K562 (cell line): Measurements from ENCODE around the gene TOM1L1. TPM values are rescaled to one million over a fixed set of nuclear protein-coding genes. Genes with fewer than 3 reads are reported as not detected.

Experiments used
- ATAC-seq: fragments of 200-7000 bp; cut with Tn5 transposase; 3 replicates; pipeline ENCODE4 v1.9.1; 2020; ENCODE audit warnings: moderate library complexity
- BruUV-seq: library from RNA; stranded (reverse); fragments of 400-500 nt; replicated peaks from 2 replicates; lab custom pipeline; 2021; lab: Mats Ljungman, UMichigan
- CTCF ChIA-PET: fragments of 300-600 bp; formaldehyde crosslinking; extraction: SDS; loops from one replicate; lab custom pipeline; 2021; ENCODE audit warnings: low intra/inter-chr PET ratio; lab: Yijun Ruan, JAX
- POLR2A ChIA-PET: fragments of 300-600, 350-650 bp; sonication (Branson Sonifier 250); formaldehyde crosslinking; extraction: SDS; loops from one replicate; lab custom pipeline; 2021; ENCODE audit warnings: antibody characterized with exemption, inconsistent platforms; lab: Yijun Ruan, JAX
- DNase-seq, 4 experiments: peaks; one replicate each; pipeline versions ENCODE4 v3.0.0 to v3.0.0-alpha.2; 2011 to 2018; ENCODE audit warnings: low spot score in 3 of 4, mixed read lengths in 3 of 4; ENCODE audit errors: extremely low read depth in 1 of 4
- FAIRE-seq: peaks from 2 replicates; lab custom pipeline; 2011; peaks lifted over from hg19 to GRCh38; lab: Jason Lieb, UNC
- H2AFZ ChIP-seq: 2 replicates; pipeline ENCODE4 v1.6.0; 2011; ENCODE audit warnings: low read depth, low read length, control low read depth, inconsistent platforms
- H3K27ac ChIP-seq: fragments of 200-600 bp; 3 replicates; pipeline ENCODE4 v1.8.0; 2011; ENCODE audit warnings: low read depth, mild to moderate bottlenecking, control low read depth, inconsistent platforms, low read length, moderate library complexity, mixed read lengths; ENCODE audit errors: extremely low read depth
- H3K27me3 ChIP-seq, 2 experiments: fragments of 300-600 bp in 1 of 2; 2 replicates in 1 of 2; 3 replicates in 1 of 2; pipeline versions ENCODE4 v1.6.0 to v1.8.0; 2011; ENCODE audit warnings: inconsistent platforms in 2 of 2, low read length in 2 of 2, mild to moderate bottlenecking in 1 of 2, mixed read lengths in 1 of 2, moderate library complexity in 1 of 2; ENCODE audit not compliant: control insufficient read depth in 2 of 2, insufficient read depth in 2 of 2
- H3K36me3 ChIP-seq: fragments of 300-600 bp; 3 replicates; pipeline ENCODE4 v1.8.0; 2011; ENCODE audit warnings: mild to moderate bottlenecking, low read length, inconsistent platforms; ENCODE audit not compliant: control insufficient read depth, insufficient read depth
- H3K4me1 ChIP-seq, 2 experiments: fragments of 200-600 bp in 1 of 2; replicated peaks in 1 of 2; 2 replicates in 1 of 2; 3 replicates in 1 of 2; pipeline versions ENCODE4 v1.5.1 to v1.8.0; 2011; ENCODE audit warnings: inconsistent platforms in 2 of 2, low read length in 2 of 2, mild to moderate bottlenecking in 1 of 2, mixed read lengths in 1 of 2, moderate library complexity in 1 of 2; ENCODE audit not compliant: control insufficient read depth in 2 of 2, insufficient read depth in 2 of 2
- H3K4me2 ChIP-seq: 2 replicates; pipeline ENCODE4 v1.6.1; 2011; ENCODE audit warnings: low read length, control low read depth, inconsistent platforms, mixed read lengths; ENCODE audit not compliant: insufficient read depth
- H3K4me3 ChIP-seq: fragments of 200-600 bp; sonication (generic), shearing (Covaris generic); 2 replicates; pipeline ENCODE4 v1.5.1; 2016; ENCODE audit warnings: control low read depth, inconsistent platforms
- H3K79me2 ChIP-seq: fragments of 200-600 bp; 3 replicates; pipeline ENCODE4 v1.8.0; 2011; ENCODE audit warnings: low read length, inconsistent platforms; ENCODE audit not compliant: control insufficient read depth, insufficient read depth
- H3K9ac ChIP-seq, 2 experiments: 2 replicates each; pipeline versions ENCODE4 v1.6.0 to v1.6.1; 2011; ENCODE audit warnings: low read depth in 2 of 2, low read length in 2 of 2, control low read depth in 1 of 2, inconsistent platforms in 1 of 2, mild to moderate bottlenecking in 1 of 2, mixed read lengths in 1 of 2; ENCODE audit not compliant: insufficient read depth in 1 of 2
- H3K9me1 ChIP-seq: one replicate; pipeline ENCODE4 v1.6.0; 2011; ENCODE audit warnings: inconsistent platforms, mild to moderate bottlenecking, low read length, moderate library complexity; ENCODE audit not compliant: control insufficient read depth, insufficient read depth
- H3K9me3 ChIP-seq: replicated peaks from 2 replicates; pipeline ENCODE4 v1.5.1; 2011; ENCODE audit warnings: low read depth, low read length, inconsistent platforms; ENCODE audit not compliant: control insufficient read depth, insufficient read depth
- H4K20me1 ChIP-seq: replicated peaks from 2 replicates; pipeline ENCODE4 v1.6.1; 2011; ENCODE audit warnings: low read length, inconsistent platforms, mixed read lengths; ENCODE audit not compliant: control insufficient read depth, insufficient read depth
- ASH1L ChIP-seq: fragments of 450-650 bp; IDR thresholded peaks from 2 replicates; pipeline ENCODE4 v1.6.1; 2018; ENCODE audit warnings: borderline replicate concordance, mild to moderate bottlenecking, low read depth; ENCODE audit not compliant: partially characterized antibody
- ILK ChIP-seq: fragments of 450-650 bp; IDR thresholded peaks from 2 replicates; pipeline ENCODE4 v1.6.1; 2016; ENCODE audit warnings: missing genetic modification characterization, low read depth, mild to moderate bottlenecking, missing compliant biosample characterization, moderate library complexity, borderline replicate concordance
- RNF2 ChIP-seq: sonication (generic); IDR thresholded peaks from 2 replicates; pipeline ENCODE4 v1.6.1; 2016
- SIRT6 ChIP-seq: IDR thresholded peaks from one replicate; pipeline ENCODE4 v1.6.1; 2012; ENCODE audit warnings: low read depth, mild to moderate bottlenecking, control low read depth, inconsistent platforms, low read length, moderate library complexity
- SP2 ChIP-seq: IDR thresholded peaks from 2 replicates; pipeline ENCODE4 v1.6.1; 2011; ENCODE audit warnings: mild to moderate bottlenecking, low read depth, low read length, moderate library complexity; ENCODE audit not compliant: poor library complexity, severe bottlenecking; ENCODE audit errors: extremely low read depth
- XRCC4 ChIP-seq: IDR thresholded peaks from one replicate; pipeline ENCODE4 v1.6.1; 2011; ENCODE audit not compliant: insufficient read depth, insufficient read length; ENCODE audit errors: extremely low read depth
- ZNF41 ChIP-seq: fragments of 250-450 bp; sonication (Bioruptor Pico); conservative IDR thresholded peaks from 2 replicates; pipeline ENCODE4 v1.4.0; 2020; ENCODE audit warnings: mild to moderate bottlenecking
- WGBS: fragments of 100-300 bp; shearing (Covaris generic); methylation state at CpG from one replicate; pipeline ENCODE4 v1.1.6; 2016; ENCODE audit warnings: low coverage, mixed read lengths; ENCODE audit not compliant: insufficient coverage; ENCODE audit errors: missing lambda C conversion rate; 5-methylcytosine and 5-hydroxymethylcytosine counted together
- in situ Hi-C: fragments of 300-500 bp; cut with MboI; formaldehyde crosslinking; loops from 4 replicates; pipeline ENCODE4 v1.15.0; 2018; ENCODE audit warnings: inconsistent platforms, mixed read lengths
- intact Hi-C: fragments of 100-400 bp; cut with micrococcal nuclease; formaldehyde crosslinking; loops from 2 replicates; pipeline ENCODE4 v1.14.2; 2022
- polyA plus RNA-seq, 8 experiments: library from polyadenylated mRNA; depleted of rRNA in 4 of 8; stranded (reverse) in 5 of 8; unstranded in 3 of 8; fragments of >200 nt; fragmentation: Nextera tagmentation in 2 of 8; fragmentation: Illumina TruSeq in 1 of 8; extraction: Ambion mirVana in 2 of 8; extraction: Trizol in 1 of 8; gene quantifications; 2 replicates each; pipeline versions ENCODE4 v1.2.1 to v1.2.3, GENCODE V29; 2011 to 2014; ENCODE audit warnings: inconsistent platforms in 1 of 8, missing spikeins in 1 of 8
- total RNA-seq, 7 experiments: library from RNA; depleted of rRNA in 6 of 7; stranded (reverse); fragments of >200 nt in 6 of 7; fragmentation: Illumina TruSeq in 2 of 7; extraction: Trizol in 2 of 7; gene quantifications; 2 replicates each; pipeline versions ENCODE4 v1.2.1 to v1.2.3, GENCODE V29; 2011 to 2021; ENCODE audit warnings: low replicate concordance in 1 of 7
- TF ChIP-seq, protein P1 (sequence below), 2 experiments: fragments of 450-650 bp; formaldehyde crosslinking in 1 of 2; IDR thresholded peaks; 2 replicates each; pipeline versions ENCODE4 v1.4.0 to v1.6.1; 2014 to 2020; ENCODE audit warnings: mild to moderate bottlenecking in 2 of 2, borderline replicate concordance in 1 of 2, low read depth in 1 of 2

Gene TOM1L1
- total and polyA plus RNA-seq, 9 of the 15 experiments (the other 6 are each of a cell fraction or from before 2014, with no cell fraction given), result 21.3 to 74.3 (median 31.0) TPM

DNA sequence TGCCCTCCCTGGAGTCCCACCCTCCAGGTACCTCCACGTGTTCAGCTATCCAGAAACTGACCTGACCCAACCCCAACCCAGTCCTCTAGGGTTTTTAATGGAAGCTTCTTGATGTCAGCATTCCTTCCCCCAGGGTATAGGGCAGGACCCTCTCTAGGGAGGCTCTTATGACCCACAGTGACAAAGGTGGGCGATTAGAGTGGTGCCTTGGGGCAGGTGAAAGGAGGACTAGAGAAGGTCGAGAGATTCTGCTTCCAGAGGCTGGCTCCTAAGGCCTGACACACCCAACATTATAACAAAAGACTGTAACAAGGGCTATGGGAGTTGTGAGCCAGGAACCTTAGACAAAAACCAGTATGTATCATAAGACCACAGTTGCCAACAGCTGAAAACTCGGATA, 50.6 kb downstream of the TOM1L1 start:
- CTCF ChIA-PET, result no interaction called here
- no peak for FAIRE-seq
- BruUV-seq, result no TSS peak
- in situ Hi-C loops, result no loop called here
- Histone ChIP-seq H4K20me1 (no peaks in the 10 kb centered on the region), H3K4me1 (no peaks in the 10 kb centered on the region; a peak in 2 of 5 replicates), H3K4me3 (no peak overlapping the region), H3K9ac (no peak overlapping the region), H3K9me1 (no peaks in the 10 kb centered on the region), H3K79me2 (no peaks in the 10 kb centered on the region), H3K4me2 (no peak overlapping the region), H3K36me3 (peaks cover 31% of the 10 kb centered on the region; the same call in 2 of the 3 replicates), H2AFZ (no peak overlapping the region), H3K9me3 (no peaks in the 10 kb centered on the region), H3K27me3 (no peaks in the 10 kb centered on the region), H3K27ac (no peak overlapping the region)
- intact Hi-C loops, result no loop called here
- no peak for DNase-seq
- no peak for TF ChIP-seq SP2
- no peak for TF ChIP-seq XRCC4
- TF ChIP-seq RNF2, result no peak
- TF ChIP-seq ILK (tag), result no peak
- TF ChIP-seq ZNF41 (CRISPR knock-in tag), result no peak
- no peak for TF ChIP-seq ASH1L
- POLR2A ChIA-PET, result interaction anchor here (1.0 to 1.7 kb wide), 2 partner anchors 9 to 19 kb away, joined by 4 to 5 read pairs; no protein-coding TSS in a partner anchor
- WGBS, result 46% methylated on average over 4 of the region's 4 CpGs
- no peak for ATAC-seq

DNA sequence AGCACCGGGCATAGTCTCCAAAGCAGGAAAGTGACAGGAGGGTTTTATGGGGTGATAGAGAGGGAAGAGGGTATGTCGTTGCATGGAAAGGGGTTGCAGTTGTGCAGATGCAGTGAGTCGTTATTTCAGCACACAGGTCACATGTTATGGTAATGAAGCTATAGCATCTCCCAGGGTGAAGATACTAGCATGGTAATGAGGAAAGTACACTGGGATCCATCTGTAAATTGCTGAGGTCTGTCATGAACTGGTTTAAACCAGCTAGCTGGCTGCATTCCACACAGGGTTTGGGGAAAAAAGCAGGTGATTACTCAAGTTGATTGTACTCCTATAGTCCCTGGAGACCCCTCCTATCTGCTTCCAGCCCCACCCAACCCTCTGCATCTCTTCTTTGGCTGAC, 56.1 kb downstream of the TOM1L1 start:
- ATAC-seq (no peak), DNase-seq (no peak), FAIRE-seq (no peak)
- no peaks in the 10 kb centered on the region for H3K4me1 ChIP-seq
- no peak overlapping the region for H3K4me2 ChIP-seq
- intact Hi-C loops, result no loop called here
- H3K9ac ChIP-seq, result no peak overlapping the region
- H3K36me3 ChIP-seq, result peaks cover 60% of the 10 kb centered on the region
- no peaks in the 10 kb centered on the region for H3K27me3 ChIP-seq
- no TSS peak for BruUV-seq
- no peak overlapping the region for H3K27ac ChIP-seq
- no peaks in the 10 kb centered on the region for H3K9me1 ChIP-seq
- ChIA-PET CTCF (no interaction called here), POLR2A (interaction anchor here (0.6 kb wide), 1 partner anchor 11 kb away, joined by 3 read pairs; no protein-coding TSS in a partner anchor)
- no peak overlapping the region for H3K4me3 ChIP-seq
- no peaks in the 10 kb centered on the region for H3K9me3 ChIP-seq
- no peak overlapping the region for H2AFZ ChIP-seq
- H4K20me1 ChIP-seq, result no peaks in the 10 kb centered on the region
- in situ Hi-C loops, result no loop called here
- WGBS, result 73% methylated on average over 3 of the region's 3 CpGs
- no peaks in the 10 kb centered on the region for H3K79me2 ChIP-seq
- TF ChIP-seq SIRT6, result no peak
- TF ChIP-seq, protein P1, sequence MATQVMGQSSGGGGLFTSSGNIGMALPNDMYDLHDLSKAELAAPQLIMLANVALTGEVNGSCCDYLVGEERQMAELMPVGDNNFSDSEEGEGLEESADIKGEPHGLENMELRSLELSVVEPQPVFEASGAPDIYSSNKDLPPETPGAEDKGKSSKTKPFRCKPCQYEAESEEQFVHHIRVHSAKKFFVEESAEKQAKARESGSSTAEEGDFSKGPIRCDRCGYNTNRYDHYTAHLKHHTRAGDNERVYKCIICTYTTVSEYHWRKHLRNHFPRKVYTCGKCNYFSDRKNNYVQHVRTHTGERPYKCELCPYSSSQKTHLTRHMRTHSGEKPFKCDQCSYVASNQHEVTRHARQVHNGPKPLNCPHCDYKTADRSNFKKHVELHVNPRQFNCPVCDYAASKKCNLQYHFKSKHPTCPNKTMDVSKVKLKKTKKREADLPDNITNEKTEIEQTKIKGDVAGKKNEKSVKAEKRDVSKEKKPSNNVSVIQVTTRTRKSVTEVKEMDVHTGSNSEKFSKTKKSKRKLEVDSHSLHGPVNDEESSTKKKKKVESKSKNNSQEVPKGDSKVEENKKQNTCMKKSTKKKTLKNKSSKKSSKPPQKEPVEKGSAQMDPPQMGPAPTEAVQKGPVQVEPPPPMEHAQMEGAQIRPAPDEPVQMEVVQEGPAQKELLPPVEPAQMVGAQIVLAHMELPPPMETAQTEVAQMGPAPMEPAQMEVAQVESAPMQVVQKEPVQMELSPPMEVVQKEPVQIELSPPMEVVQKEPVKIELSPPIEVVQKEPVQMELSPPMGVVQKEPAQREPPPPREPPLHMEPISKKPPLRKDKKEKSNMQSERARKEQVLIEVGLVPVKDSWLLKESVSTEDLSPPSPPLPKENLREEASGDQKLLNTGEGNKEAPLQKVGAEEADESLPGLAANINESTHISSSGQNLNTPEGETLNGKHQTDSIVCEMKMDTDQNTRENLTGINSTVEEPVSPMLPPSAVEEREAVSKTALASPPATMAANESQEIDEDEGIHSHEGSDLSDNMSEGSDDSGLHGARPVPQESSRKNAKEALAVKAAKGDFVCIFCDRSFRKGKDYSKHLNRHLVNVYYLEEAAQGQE (IDR thresholded peaks at IDR 0.05; ENCODE audit: borderline replicate concordance), result peak; percentile 57
- TF ChIP-seq, protein P1 (CRISPR knock-in tag; IDR thresholded peaks at IDR 0.05; ENCODE audit: low read depth), result no peak
